NOMO-1 treated with DMSO at 0.1 percent for 48 hours (cell line): ENCODE data around the gene FN3K.

Source experiments
- DNase-seq: peaks from one replicate; lab custom pipeline; 2025; ENCODE audit not compliant: unreplicated experiment; lab: John Stamatoyannopoulos, UW

FN3K gene

DNA sequence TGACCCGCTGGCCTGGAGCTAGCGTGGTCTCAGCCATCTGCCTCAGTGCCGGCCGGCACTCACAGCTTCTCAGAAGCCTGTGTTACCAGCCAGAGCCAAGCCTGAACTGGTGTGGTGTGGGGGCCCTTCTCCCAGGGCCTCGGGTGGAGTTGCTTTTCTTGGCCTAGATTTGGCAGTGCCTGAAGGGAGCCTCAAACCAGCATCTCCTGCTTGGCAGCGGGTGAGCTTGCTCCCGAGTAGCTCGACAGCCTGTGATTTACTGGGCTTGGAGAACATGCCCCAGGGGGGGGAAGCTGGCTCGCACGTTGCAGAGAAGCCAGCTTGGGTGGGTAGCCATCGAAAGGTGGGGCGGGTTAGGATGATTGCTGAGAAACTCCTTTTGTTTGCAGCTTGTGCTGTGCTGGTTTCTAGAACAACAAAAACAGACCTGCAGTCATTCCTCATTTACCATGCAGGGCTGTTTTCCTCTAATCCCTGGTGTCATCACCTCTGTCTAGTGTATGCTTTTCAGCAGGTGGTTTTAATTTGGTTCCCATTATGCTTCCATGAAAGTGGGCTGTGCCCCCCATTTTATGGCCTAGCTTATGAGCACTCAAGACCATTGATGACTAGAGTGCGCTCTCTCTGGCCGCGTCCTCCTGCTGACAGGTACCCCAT lies 58.7 kb downstream of the FN3K start:
- no peak for DNase-seq

DNA sequence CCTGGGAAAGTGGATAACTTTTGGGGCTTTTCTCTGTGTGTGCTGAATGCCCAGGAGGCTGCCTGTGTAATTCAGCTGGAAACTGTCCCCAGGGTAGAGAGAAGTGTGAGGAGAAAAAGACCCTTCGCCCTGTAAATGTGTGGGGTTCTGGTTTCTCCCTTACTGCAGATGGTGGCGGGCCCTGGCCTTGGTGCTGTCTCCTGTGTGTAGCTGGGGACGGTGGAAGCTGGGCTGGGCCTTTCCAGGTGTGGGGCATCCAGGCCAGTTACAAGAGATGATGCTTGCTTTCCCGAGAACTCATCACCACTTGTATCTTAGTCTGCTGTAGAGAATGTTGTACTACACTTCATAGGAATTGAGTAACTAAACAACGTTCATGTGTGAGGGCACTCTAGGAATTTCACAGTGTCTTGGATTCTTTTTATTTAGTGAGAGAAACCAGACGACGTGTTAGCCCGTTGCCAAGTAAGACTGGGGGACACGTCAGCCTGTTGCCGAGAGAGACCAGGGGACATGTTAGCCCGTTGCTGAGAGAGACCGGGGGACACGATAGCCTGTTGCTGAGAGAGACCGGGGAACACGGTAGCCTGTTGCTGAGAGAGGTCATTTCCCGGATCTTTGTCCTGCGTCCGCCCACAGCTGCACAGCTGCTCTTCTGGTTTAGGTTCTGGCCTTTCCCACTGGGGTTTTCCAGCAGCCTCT lies 59.5 kb downstream of the FN3K start:
- DNase-seq = no peak

DNA sequence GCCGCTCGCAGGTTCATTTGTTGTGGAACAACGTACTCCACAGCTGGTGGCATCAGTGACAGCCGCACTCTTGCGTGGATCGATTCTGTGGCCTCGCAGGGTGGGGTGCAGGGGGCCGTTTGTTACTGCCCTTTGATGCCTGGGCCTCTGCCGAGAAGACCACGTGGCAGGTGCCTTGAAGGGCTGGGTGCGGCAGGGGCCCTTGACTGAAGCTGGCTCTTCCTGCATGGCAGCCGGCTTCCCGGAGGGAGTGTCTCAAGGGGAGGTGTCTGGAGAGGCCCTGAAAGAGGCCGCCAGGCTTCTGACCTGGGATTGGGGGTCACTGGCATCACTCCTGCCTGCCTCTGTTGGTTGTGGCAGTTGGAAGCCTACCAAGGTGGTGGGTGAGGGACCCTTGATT lies 60.2 kb downstream of the FN3K start:
- DNase-seq = no peak

DNA sequence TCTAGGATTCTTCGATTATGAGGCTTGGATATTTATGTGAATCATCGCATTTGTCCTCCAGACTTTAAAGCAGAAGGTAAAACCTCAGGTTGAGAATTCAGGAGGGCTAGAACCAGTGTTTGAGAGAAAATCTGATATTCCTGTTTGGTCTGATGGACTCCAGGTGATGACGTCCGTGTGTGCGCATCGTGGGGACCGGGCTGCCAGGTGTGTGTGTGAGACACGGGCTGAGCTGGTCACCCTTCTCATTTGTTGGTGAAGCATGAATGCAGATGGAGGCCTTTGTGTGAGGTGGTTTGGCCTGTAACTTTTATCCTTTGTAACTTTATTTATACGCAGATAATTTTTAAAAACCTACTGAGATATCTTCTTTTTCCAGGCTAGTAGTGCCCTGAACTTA lies 61.6 kb downstream of the FN3K start:
- no peak for DNase-seq

DNA sequence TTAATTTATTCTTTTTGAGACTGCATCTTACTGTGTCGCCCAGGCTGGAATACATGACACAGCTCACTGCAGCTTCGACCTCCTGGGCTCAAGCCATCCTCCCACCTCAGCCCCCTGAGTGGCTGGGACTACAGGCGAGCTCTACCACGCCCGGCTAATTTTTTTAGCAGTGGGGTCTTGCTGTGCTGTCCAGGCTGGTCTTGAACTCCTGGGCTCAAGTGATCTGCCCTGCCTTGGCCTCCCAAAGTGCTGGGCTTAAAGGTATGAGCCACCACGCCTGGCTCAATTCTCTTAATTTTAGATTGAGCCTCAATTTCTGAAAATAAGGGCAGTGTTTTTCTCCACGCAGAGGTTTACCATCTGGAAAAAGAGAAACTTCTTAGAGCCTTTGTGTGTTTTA lies 63.3 kb downstream of the FN3K start:
- DNase-seq = no peak

DNA sequence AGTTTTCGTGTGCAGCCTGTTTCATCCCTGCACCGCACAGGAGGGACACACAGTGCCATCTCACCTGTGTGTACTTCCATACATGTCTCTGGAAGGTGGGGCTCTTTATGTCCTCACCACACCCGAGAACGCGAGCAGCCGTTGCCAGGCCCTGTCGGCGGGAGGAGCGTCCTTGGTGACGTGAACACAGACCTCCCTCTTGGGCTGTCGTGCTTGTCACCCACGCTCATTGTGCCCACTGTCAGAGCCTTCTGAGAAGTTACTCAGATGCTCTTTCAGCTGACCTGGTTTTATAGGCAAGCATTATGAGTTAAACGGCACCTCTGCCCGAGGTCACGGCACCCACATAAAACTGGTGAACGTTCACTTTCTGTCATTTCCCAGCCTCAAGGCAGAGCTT lies 64.2 kb downstream of the FN3K start:
- DNase-seq = no peak
